ENCODE measurements around the gene TPBGL.
"Not testable (repeated sequence)": the region's sequence is repeated elsewhere in the genome, so short reads cannot be mapped to it uniquely, and the experiment has no call there.

TPBGL gene

DNA sequence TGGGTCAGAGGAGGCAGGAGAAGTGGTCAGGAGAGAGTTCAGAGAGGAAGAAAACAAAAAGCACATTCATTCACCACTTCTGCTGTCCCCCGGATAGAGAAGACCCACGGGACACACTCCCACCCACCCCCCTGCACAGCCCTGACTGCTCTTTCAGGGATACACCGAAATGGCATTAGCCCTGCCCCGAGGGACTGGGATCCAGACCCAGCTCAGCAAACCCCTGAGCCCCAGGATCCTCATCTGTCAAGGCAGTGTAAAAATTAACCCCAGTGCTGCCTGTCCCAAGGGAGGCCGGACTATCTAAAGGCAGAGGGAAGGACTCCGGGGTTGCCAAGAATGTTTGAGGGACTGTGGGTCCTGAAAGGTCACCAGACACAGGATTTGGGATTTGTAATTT lies 31.2 kb downstream of the TPBGL start:
- FAIRE-seq = no peak
- no peak for DNase-seq (ENCODE audit: low spot score)

- no peak for FAIRE-seq
- no peak for DNase-seq (ENCODE audit: low spot score)
Measured at GRCh38 chr11:75272391-75272790, 31.8 kb downstream of the TPBGL start.

- FAIRE-seq (no peak), DNase-seq (ENCODE audit: low spot score) (no peak)
Measured at GRCh38 chr11:75272821-75273301, 32.3 kb downstream of the TPBGL start.

DNA sequence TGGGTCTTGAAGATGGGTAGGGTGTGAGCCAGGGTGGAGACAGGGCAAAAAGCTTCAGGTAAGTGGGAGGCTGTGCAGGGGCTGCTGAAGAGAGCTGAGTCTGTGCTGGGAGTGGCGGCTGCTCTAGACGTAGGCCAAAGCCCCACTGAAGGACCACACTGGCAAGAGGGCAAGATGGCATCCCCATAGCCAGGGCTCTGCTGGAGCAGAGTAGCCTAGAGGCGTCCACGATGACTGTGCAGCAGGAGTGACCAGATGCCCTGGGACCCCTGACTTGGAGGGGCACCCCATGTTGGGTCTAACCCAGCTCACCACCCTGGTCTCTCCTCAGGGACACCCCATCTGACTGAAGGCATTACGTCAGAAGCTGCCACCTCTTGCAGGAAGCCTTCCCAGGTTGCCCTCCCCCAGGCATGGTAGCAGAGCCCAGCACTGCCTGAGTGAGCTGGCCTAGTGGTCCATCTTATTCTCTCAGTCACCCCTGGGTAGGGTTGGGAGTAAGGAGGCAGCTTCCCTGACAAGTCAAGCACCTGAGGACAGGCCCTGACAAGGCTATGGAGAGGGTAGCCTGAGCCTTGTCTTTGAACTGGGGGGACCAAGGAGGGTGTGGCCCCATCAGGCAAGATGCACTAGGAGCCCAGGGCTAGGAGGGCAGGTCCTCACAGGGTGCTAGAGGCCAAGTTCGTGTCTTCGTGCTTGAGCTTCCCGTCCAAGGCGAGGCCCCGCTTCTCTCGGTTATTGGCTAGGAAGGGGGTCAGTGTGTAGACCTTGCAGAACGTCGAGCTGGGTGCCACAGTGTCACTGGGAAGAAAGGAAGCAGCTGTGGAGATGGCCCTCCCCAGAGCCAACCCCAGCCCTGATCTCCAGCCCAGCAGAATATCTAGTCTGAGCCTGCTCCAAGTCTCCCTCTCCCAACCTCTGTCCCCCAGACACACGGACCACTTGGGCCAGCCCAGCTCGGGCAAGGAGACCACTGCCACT lies 33.1 kb downstream of the TPBGL start:
- FAIRE-seq (peak; percentile 5), DNase-seq (ENCODE audit: low spot score) (no peak)

DNA sequence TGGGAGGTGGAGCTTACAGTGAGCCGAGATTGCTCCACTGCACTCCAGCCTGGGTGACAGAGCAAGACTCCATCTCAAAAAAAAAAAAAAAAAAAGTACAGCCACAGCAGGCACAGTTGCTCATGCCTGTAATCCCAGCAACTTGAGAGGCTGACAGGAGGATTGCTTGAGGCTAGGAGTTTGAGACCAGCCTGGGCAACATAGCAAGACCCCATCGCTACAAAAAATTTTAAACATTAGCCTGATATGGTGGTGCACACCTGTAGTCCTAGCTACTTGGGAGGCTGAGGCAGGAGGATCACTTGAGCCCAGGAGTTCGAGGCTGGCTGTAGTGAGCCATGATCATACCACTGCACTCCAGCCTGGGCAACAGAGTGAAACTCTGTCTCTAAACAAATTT lies 34.1 kb downstream of the TPBGL start:
- FAIRE-seq = not testable (repeated sequence)

DNA sequence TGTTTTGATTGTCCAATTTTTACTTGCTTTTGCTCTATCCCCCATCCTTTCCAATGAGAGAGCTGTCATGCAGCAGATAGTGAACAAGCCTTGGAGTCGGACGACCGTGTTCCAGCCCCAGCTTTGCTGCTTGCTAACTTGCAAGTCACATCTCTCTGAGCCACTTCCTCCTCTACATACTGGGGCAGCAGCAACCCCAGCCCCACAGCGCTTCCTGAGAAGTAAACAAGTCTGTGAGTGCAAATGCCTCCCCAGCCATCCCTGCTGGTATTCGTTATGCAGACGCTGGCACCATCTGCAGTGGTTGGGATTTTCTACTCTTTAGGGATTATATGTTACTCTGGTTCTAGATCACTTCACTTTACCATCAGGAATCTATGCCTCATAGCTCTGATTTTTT lies 35.0 kb downstream of the TPBGL start:
- DNase-seq (ENCODE audit: low spot score) = no peak
- no peak for FAIRE-seq

More for the DNA sequence above, 34.1 kb downstream of the TPBGL start:
- not testable (repeated sequence) for DNase-seq (ENCODE audit: low spot score)

DNA sequence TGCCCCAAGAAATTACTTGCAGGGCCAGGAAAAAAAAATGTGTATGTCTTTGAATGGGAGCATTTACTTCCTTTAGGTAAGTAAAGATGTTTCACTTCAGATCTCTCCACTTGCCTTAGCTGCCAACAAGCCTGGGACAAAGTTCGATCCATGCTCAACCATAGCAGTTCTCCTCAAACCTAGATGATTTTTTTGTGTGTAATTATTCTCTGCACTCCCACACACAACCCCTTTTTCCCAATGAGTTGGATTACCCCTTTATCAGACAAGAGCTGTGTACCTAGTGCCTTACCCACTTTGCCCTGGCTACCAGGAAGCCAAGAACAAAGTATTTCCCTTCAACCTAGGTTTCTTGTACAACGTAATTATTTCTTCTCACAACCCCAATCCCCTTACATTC lies 35.6 kb downstream of the TPBGL start:
- DNase-seq (ENCODE audit: low spot score) (no peak), FAIRE-seq (no peak)

DNA sequence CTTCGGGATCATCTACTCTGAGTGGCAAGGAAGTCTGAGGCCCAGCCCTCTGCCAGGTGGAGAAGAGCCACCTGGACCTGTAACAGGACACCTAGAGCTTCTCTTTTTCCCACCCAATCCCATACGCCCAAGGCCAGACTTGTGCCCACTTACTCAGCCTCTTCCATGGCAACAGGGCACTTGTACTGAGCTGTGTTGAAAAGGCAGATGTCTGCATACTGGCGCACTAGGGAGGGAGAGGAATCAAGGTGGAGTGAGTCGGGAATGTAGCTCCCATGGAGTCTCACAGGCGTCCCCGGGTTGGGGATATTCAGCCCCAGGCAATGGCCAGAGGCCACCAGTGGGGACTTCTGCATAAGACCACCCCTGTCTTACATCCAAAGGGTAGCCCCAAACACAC lies 36.1 kb downstream of the TPBGL start:
- DNase-seq (ENCODE audit: low spot score) (no peak), FAIRE-seq (no peak)

DNA sequence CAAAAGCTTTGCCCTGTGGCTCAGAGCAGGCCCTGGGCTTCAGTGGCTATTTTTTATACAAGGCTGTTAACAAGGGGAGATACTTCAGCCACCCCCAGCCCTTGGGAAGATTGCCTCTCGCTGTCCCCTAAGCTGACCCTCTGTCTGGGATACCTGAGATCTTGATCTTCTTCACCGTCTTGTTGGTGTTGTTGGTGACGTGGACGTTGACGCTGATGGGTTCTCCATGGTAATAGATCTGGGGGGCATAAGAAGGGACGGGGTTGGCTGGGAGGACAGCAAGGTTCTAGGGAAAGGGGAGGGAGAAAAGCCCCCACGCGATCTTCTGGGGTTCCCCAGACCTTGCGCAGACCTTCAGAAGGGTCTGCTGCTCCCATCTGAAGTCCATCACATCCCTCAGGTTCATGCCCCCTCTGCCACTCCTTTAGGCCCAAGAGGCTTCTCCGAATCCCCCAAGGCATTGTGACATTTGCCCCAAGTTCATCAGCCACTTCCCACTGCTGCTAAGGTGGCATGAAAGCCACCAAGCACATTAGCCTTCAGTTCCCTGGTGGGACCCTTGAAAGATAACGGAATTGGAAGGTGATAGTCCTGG lies 36.7 kb downstream of the TPBGL start:
- no peak for DNase-seq (ENCODE audit: low spot score)
- no peak for FAIRE-seq

- FAIRE-seq (no peak), DNase-seq (ENCODE audit: low spot score) (no peak)
Measured at GRCh38 chr11:75277991-75278790, 37.6 kb downstream of the TPBGL start.

DNA sequence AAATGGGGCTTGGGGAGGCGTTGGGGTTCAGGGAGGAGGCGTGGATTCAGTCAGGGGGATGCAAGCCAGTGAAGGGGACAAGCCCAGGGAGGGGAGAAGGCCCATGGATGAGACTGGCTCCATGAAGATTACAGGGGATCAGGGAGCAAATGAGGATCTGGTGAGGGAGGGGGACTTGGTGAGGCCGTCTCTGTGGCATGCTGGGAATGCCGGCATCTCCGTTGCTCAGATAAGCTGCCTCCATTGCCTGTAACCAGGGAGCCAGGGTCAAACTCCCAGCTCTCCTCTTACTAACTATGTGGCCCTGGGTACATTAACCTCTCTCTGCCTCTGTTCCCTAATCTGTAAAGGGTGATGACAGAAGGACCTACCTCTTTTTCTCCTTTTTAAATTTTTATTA lies 38.7 kb downstream of the TPBGL start:
- FAIRE-seq = no peak

GRCh38 chr11:75280227-75280701 lies 39.7 kb downstream of the TPBGL start:
- FAIRE-seq = peak; percentile 97
- peak; percentile 87 for DNase-seq (ENCODE audit: low spot score)

More for the DNA sequence above, 38.7 kb downstream of the TPBGL start:
- DNase-seq (ENCODE audit: low spot score) = no peak

DNA sequence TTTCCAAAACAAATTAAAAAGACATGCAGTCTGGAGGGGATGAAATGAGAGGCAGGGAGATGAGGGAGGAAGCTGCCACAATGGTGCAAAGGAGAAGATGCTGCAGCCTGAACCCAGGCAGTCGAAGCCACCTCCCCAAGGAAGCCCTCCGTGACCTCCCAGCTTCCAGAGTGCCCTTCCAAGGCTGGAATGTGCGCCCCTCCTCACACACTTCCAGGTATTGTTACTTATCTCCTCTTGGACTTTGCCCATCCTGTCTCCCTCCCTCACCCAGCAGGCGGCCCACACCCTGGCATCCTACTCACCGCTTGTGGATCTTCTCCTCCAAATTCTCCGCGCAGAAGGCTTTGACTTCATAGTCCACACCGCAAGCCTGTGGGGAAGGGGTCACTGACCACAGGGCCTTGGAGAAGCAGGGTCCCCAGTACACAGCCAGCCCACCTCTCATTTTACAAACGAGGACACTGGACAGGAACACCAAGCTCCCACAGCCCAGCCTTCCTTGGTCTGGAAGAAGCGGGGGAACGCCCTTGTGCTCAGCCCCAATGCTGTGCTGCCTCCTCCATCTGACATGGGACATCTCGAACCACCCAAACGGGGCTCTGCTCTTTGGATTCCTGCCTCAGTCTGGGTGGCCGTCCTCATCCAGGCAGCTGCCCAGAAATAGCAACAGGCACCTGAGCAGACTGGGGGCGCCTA lies 40.3 kb downstream of the TPBGL start:
- FAIRE-seq (no peak), DNase-seq (ENCODE audit: low spot score) (no peak)

DNA sequence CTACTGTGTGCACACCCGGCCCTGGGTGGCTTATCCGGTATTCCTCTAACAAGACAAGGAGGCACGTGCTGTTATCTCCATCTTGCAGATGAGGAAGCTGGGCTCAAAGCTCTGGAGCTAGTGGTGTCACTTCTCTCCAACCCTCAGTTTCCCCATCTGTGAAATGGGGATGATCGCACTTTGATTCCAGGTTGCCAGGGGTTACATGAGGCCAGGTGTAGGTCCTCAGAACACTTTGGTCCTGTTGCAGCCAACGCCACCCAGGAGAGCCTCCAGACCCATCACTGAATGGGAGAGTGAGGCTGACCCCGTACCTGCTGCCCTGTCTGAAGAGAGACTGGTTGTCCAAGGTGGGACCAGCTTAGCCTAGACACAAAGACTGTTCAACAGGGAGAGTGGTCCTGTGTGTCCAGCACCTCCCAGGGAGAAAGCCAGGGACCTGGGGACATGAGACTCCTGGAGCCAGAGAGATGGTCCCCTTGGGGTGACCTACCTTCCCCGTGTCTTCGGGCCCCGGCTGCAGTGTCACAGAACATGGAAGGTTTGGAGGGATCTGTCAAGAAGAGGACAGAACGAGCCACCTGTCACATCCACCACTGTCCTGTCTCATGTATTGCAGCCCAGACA lies 41.0 kb downstream of the TPBGL start:
- FAIRE-seq = no peak

GRCh38 chr11:75283391-75283931 lies 42.9 kb downstream of the TPBGL start:
- FAIRE-seq (no peak), DNase-seq (ENCODE audit: low spot score) (no peak)

More for the DNA sequence above, 41.0 kb downstream of the TPBGL start:
- DNase-seq (ENCODE audit: low spot score) = no peak

DNA sequence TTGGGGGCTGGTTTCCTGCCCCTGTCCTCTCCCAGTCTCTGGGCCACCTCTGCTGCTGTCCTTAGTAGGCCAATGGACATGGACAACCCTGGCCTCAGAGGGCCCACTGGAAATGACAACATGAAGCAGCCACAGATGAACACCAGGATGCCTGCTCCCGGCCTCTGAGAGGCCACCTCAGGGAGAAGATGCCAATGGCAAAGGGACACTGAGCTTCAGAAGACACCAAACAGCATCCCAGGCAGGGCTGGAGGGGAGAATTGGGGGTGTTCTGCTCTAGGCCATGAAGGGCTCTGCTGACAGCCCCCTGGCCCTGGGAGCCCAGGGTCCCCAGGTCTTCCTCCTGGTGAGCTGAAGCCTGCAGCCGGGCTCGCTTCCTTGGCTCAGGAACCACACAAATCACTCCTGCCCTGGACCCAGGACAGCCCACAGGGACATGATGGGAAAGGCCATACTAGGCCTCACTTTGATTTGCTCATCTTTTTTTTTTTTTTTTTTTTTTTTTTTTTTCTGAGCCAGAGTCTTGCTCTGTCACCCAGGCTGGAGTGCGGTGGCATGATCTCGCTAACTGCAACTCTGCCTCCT lies 45.3 kb downstream of the TPBGL start:
- FAIRE-seq (no peak), DNase-seq (ENCODE audit: low spot score) (no peak)

DNA sequence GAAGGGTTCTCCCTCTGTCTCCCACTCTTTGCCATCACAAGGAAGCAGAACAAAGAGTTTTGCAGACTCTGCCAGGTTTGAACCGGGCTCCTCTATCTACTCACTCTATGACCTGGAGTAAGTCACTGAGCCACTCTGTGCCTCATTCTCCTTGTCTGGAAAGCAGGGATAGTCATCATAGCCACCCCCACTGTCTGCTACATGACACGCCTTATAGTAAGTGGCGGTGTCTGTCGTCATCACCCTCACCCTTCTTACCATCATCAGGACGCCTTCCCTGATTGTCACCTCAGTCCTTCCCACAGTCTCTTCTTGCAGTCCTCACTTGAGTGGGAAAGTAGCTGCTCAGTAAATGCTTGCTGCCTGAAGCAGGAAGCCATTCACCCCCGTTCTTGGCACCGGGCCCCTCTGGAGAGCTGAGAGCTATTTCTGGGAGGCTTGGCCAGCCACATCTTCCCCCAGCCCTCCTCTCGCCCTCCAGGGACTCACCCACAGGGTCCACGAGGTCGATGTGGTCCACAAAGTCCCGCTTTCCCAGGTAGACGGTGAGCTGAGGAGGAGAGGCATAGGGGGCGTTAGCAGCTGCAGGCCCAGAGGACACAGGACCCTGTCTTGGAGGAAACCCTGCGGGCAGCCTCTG lies 46.4 kb downstream of the TPBGL start:
- no peak for FAIRE-seq
- no peak for DNase-seq (ENCODE audit: low spot score)

- DNase-seq (ENCODE audit: low spot score) (no peak), FAIRE-seq (no peak)
Measured at GRCh38 chr11:75287579-75287978, 47.0 kb downstream of the TPBGL start.

GRCh38 chr11:75289511-75289760 lies 48.9 kb downstream of the TPBGL start:
- DNase-seq (ENCODE audit: low spot score) (no peak), FAIRE-seq (no peak)

GRCh38 chr11:75289919-75290318 lies 49.3 kb downstream of the TPBGL start:
- FAIRE-seq (no peak), DNase-seq (ENCODE audit: low spot score) (no peak)

Measured in urothelium cell line (cell line).